GM21737 (cell line): Measurements from ENCODE around the gene EHBP1.

Experiments used
- ATAC-seq: cut with Tn5 transposase; IDR thresholded peaks from one replicate; pipeline ENCODE4 v1.9.1; 2021; ENCODE audit warnings: mild to moderate bottlenecking, moderate library complexity; ENCODE audit not compliant: unreplicated experiment

The EHBP1 gene

GRCh38 chr2:62871506-62871905 lies 166.0 kb downstream of the EHBP1 start:
- no peak for ATAC-seq

- ATAC-seq = no peak
Measured at GRCh38 chr2:62873603-62874002, 168.1 kb downstream of the EHBP1 start.

- ATAC-seq = no peak
Measured at GRCh38 chr2:62874881-62875383, 169.4 kb downstream of the EHBP1 start.

- ATAC-seq = no peak
Measured at GRCh38 chr2:62881162-62881795, 175.8 kb downstream of the EHBP1 start.

GRCh38 chr2:62883629-62884028 lies 178.1 kb downstream of the EHBP1 start:
- no peak for ATAC-seq

- no peak for ATAC-seq
Measured at GRCh38 chr2:62884086-62884485, 178.6 kb downstream of the EHBP1 start.

GRCh38 chr2:62884514-62884913 lies 179.0 kb downstream of the EHBP1 start:
- ATAC-seq = no peak

- no peak for ATAC-seq
Measured at GRCh38 chr2:62894966-62895631, 189.6 kb downstream of the EHBP1 start.

GRCh38 chr2:62895632-62896009 lies 190.1 kb downstream of the EHBP1 start:
- ATAC-seq = no peak

GRCh38 chr2:62897187-62897827 lies 191.8 kb downstream of the EHBP1 start:
- no peak for ATAC-seq

- no peak for ATAC-seq
Measured at GRCh38 chr2:62904344-62904743, 198.8 kb downstream of the EHBP1 start.

- no peak for ATAC-seq
Measured at GRCh38 chr2:62908145-62908544, 202.6 kb downstream of the EHBP1 start.

- ATAC-seq = no peak
Measured at GRCh38 chr2:62913311-62913710, 207.8 kb downstream of the EHBP1 start.

GRCh38 chr2:62919041-62919440 lies 213.5 kb downstream of the EHBP1 start:
- ATAC-seq = no peak

GRCh38 chr2:62920070-62920469 lies 214.6 kb downstream of the EHBP1 start:
- no peak for ATAC-seq

GRCh38 chr2:62923242-62923641 lies 217.7 kb downstream of the EHBP1 start:
- ATAC-seq = no peak

GRCh38 chr2:62923881-62924280 lies 218.4 kb downstream of the EHBP1 start:
- no peak for ATAC-seq

GRCh38 chr2:62928015-62928414 lies 222.5 kb downstream of the EHBP1 start:
- no peak for ATAC-seq

GRCh38 chr2:62931536-62931935 lies 226.0 kb downstream of the EHBP1 start:
- ATAC-seq = no peak

GRCh38 chr2:62933398-62933917 lies 227.9 kb downstream of the EHBP1 start:
- ATAC-seq = no peak

GRCh38 chr2:62934517-62934916 lies 229.0 kb downstream of the EHBP1 start:
- ATAC-seq = no peak

GRCh38 chr2:62938126-62938525 lies 232.6 kb downstream of the EHBP1 start:
- ATAC-seq = no peak
